ENCODE measurements around the gene PIAS2.
"Not testable (repeated sequence)": the region's sequence is repeated elsewhere in the genome, so short reads cannot be mapped to it uniquely, and the experiment has no call there.

Gene PIAS2

GRCh38 chr18:46903406-46903805 is 13.9 kb downstream of the PIAS2 start:
- DNase-seq, result no peak

- no peak for DNase-seq
These were observed 17.9 kb downstream of the PIAS2 start for GRCh38 chr18:46899274-46899948.

- DNase-seq, result no peak
These were observed 23.2 kb downstream of the PIAS2 start for GRCh38 chr18:46894124-46894523.

GRCh38 chr18:46893360-46893759 is 23.9 kb downstream of the PIAS2 start:
- DNase-seq, result no peak

- DNase-seq, result no peak
These were observed 24.5 kb downstream of the PIAS2 start for GRCh38 chr18:46892842-46893241.

GRCh38 chr18:46891742-46892214 is 25.5 kb downstream of the PIAS2 start:
- no peak for DNase-seq

GRCh38 chr18:46888965-46889364 is 28.3 kb downstream of the PIAS2 start:
- no peak for DNase-seq

GRCh38 chr18:46886893-46887292 is 30.4 kb downstream of the PIAS2 start:
- no peak for DNase-seq

- DNase-seq, result no peak
These were observed 34.1 kb downstream of the PIAS2 start for GRCh38 chr18:46883180-46883579.

GRCh38 chr18:46877329-46877987 is 39.8 kb downstream of the PIAS2 start:
- DNase-seq, result no peak

GRCh38 chr18:46868169-46868921 is 49.0 kb downstream of the PIAS2 start:
- no peak for DNase-seq

GRCh38 chr18:46867367-46868143 is 49.8 kb downstream of the PIAS2 start:
- no peak for DNase-seq

- DNase-seq, result no peak
These were observed 50.8 kb downstream of the PIAS2 start for GRCh38 chr18:46866523-46866922.

GRCh38 chr18:46865245-46865644 is 52.1 kb downstream of the PIAS2 start:
- not testable (repeated sequence) for DNase-seq

- DNase-seq, result no peak
These were observed 57.5 kb downstream of the PIAS2 start for GRCh38 chr18:46859855-46860254.

- no peak for DNase-seq
These were observed 59.0 kb downstream of the PIAS2 start for GRCh38 chr18:46858290-46858689.

- DNase-seq, result peak; percentile 37
These were observed 60.3 kb downstream of the PIAS2 start for GRCh38 chr18:46856973-46857372.

GRCh38 chr18:46849007-46849406 is 68.3 kb downstream of the PIAS2 start:
- no peak for DNase-seq

- no peak for DNase-seq
These were observed 73.9 kb downstream of the PIAS2 start for GRCh38 chr18:46843372-46843771.

GRCh38 chr18:46842583-46842982 is 74.7 kb downstream of the PIAS2 start:
- DNase-seq, result no peak

- no peak for DNase-seq
These were observed 83.4 kb downstream of the PIAS2 start for GRCh38 chr18:46833899-46834298.

- DNase-seq, result no peak
These were observed 84.5 kb downstream of the PIAS2 start for GRCh38 chr18:46832849-46833248.

- DNase-seq, result not testable (repeated sequence)
These were observed 84.9 kb downstream of the PIAS2 start for GRCh38 chr18:46832422-46832821.
